GM12878 (cell line): ENCODE data around the gene NOB1. TPM values are rescaled to one million over a fixed set of nuclear protein-coding genes. Genes with fewer than 3 reads are reported as not detected.

Source experiments
- ATAC-seq: fragments of 200-7000 bp; cut with Tn5 transposase; 3 replicates; pipeline ENCODE4 v1.9.1; 2020; ENCODE audit warnings: mild to moderate bottlenecking, moderate library complexity
- BruUV-seq: library from RNA; stranded (reverse); fragments of 400-500 nt; replicated peaks from 2 replicates; lab custom pipeline; 2021; lab: Mats Ljungman, UMichigan
- CTCF ChIA-PET: fragments of 300-600 bp; sonication (Branson Sonifier 250); formaldehyde crosslinking; extraction: SDS; loops from one replicate; lab custom pipeline; 2021; ENCODE audit warnings: inconsistent platforms; lab: Yijun Ruan, JAX
- POLR2A ChIA-PET: fragments of 350-600 bp; formaldehyde crosslinking; extraction: SDS; loops from one replicate; lab custom pipeline; 2021; ENCODE audit warnings: inconsistent platforms; lab: Charles Lee
- RAD21 ChIA-PET: fragments of 300-600 bp; sonication (Branson Sonifier 250); formaldehyde crosslinking; loops from one replicate; lab custom pipeline; 2023; ENCODE audit warnings: antibody characterized with exemption; ENCODE audit not compliant: unreplicated experiment; lab: Charles Lee
- SMC1A ChIA-PET: fragments of 300-600 bp; sonication (Branson Sonifier 250); formaldehyde crosslinking; loops from one replicate; lab custom pipeline; 2023; ENCODE audit not compliant: unreplicated experiment, uncharacterized antibody; lab: Charles Lee
- DNase-seq: peaks from one replicate; pipeline ENCODE4 v3.0.0-alpha.2; 2011; ENCODE audit warnings: low read depth, low spot score
- FAIRE-seq: peaks from 3 replicates; lab custom pipeline; 2011; peaks lifted over from hg19 to GRCh38; lab: Jason Lieb, UNC
- H2AFZ ChIP-seq: 2 replicates; pipeline ENCODE4 v1.6.0; 2011; ENCODE audit warnings: low read depth, low read length, control low read depth; ENCODE audit not compliant: control insufficient read depth
- H3K27ac ChIP-seq: 2 replicates; pipeline ENCODE4 v1.5.1; 2011; ENCODE audit warnings: control low read depth; ENCODE audit not compliant: control insufficient read depth, insufficient read depth
- H3K27me3 ChIP-seq, 2 experiments: replicated peaks in 1 of 2; 2 replicates each; pipeline versions ENCODE4 v1.6.0 to v1.6.1; 2011; ENCODE audit warnings: low read length in 1 of 2; ENCODE audit not compliant: control insufficient read depth in 2 of 2, insufficient read depth in 2 of 2
- H3K36me3 ChIP-seq, 2 experiments: 2 replicates each; pipeline ENCODE4 v1.5.1; 2011; ENCODE audit warnings: low read length in 1 of 2; ENCODE audit not compliant: control insufficient read depth in 2 of 2, insufficient read depth in 2 of 2
- H3K4me1 ChIP-seq: 2 replicates; pipeline ENCODE4 v1.6.1; 2011; ENCODE audit warnings: mild to moderate bottlenecking, low read length, moderate library complexity, mixed read lengths; ENCODE audit not compliant: control insufficient read depth, insufficient read depth
- H3K4me2 ChIP-seq: 2 replicates; pipeline ENCODE4 v1.6.0; 2011; ENCODE audit warnings: control low read depth; ENCODE audit not compliant: control insufficient read depth, insufficient read depth
- H3K4me3 ChIP-seq: fragments of 200-600 bp; sonication (generic); 2 replicates; pipeline ENCODE4 v1.5.1; 2016
- H3K79me2 ChIP-seq: 2 replicates; pipeline ENCODE4 v1.6.0; 2011; ENCODE audit warnings: low read length; ENCODE audit not compliant: control insufficient read depth, insufficient read depth
- H3K9ac ChIP-seq: 2 replicates; pipeline ENCODE4 v1.8.0; 2011; ENCODE audit warnings: low read length, control low read depth, mixed read lengths; ENCODE audit not compliant: control insufficient read depth, insufficient read depth
- H3K9me3 ChIP-seq: replicated peaks from 3 replicates; pipeline ENCODE4 v1.5.1; 2011; ENCODE audit warnings: mild to moderate bottlenecking, low read length; ENCODE audit not compliant: control insufficient read depth, insufficient read depth
- H4K20me1 ChIP-seq: 2 replicates; pipeline ENCODE4 v1.6.0; 2011; ENCODE audit not compliant: control insufficient read depth, insufficient read depth
- GABPA ChIP-seq: IDR thresholded peaks from 2 replicates; pipeline ENCODE4 v1.6.1; 2014; ENCODE audit warnings: antibody characterized with exemption, low read depth, mild to moderate bottlenecking, inconsistent platforms
- NKRF ChIP-seq: fragments of 450-650 bp; conservative IDR thresholded peaks from 2 replicates; pipeline ENCODE4 v1.6.1; 2017; ENCODE audit warnings: mild to moderate bottlenecking, moderate library complexity
- SIN3A ChIP-seq: IDR thresholded peaks from 2 replicates; pipeline ENCODE4 v1.6.1; 2012; ENCODE audit warnings: low read depth, low read length, improper control_type of control experiment
- SMAD1 ChIP-seq: fragments of 450-650 bp; IDR thresholded peaks from 2 replicates; pipeline ENCODE4 v1.6.1; 2018; ENCODE audit warnings: mild to moderate bottlenecking, low read depth; ENCODE audit not compliant: partially characterized antibody
- TAF1 ChIP-seq: IDR thresholded peaks from 2 replicates; pipeline ENCODE4 v1.6.1; 2011; ENCODE audit warnings: mild to moderate bottlenecking, low read depth, low read length, borderline replicate concordance
- TCF12 ChIP-seq: IDR thresholded peaks from 2 replicates; pipeline ENCODE4 v1.6.1; 2011; ENCODE audit warnings: low read depth, mild to moderate bottlenecking, low read length
- USF1 ChIP-seq: IDR thresholded peaks from 2 replicates; pipeline ENCODE4 v1.6.1; 2011; ENCODE audit warnings: borderline replicate concordance, low read depth, mild to moderate bottlenecking, moderate library complexity, mixed read lengths, low read length; ENCODE audit not compliant: insufficient read depth; ENCODE audit errors: extremely low read length
- WGBS: methylation state at CpG from one replicate; pipeline ENCODE4 v1.1.6; 2016; ENCODE audit warnings: low lambda C conversion rate; ENCODE audit not compliant: insufficient replicate concordance, insufficient coverage; ENCODE audit errors: missing lambda C conversion rate; 5-methylcytosine and 5-hydroxymethylcytosine counted together
- in situ Hi-C: fragments of 300-500 bp; cut with MboI; formaldehyde crosslinking; loops from 9 replicates; pipeline ENCODE4 v1.14.3; 2018; ENCODE audit warnings: mixed read lengths
- intact Hi-C: fragments of 100-400 bp; cut with micrococcal nuclease; formaldehyde crosslinking; loops from one replicate; pipeline ENCODE4 v1.14.2; 2022; ENCODE audit not compliant: unreplicated experiment
- polyA plus RNA-seq, 11 experiments: library from polyadenylated mRNA; depleted of rRNA in 4 of 11; unstranded in 6 of 11; stranded (reverse) in 5 of 11; fragments of >200 nt; fragmentation: Nextera tagmentation in 4 of 11; fragmentation: Illumina TruSeq in 1 of 11; extraction: Ambion mirVana in 4 of 11; extraction: Trizol in 1 of 11; gene quantifications; 1 replicate in 1 of 11; 2 replicates in 10 of 11; pipeline versions ENCODE4 v1.2.1 to v1.2.3, GENCODE V29; 2011 to 2016; ENCODE audit warnings: inconsistent platforms in 2 of 11, missing spikeins in 2 of 11, low read depth in 1 of 11
- total RNA-seq, 4 experiments: library from RNA; depleted of rRNA in 3 of 4; stranded (reverse); fragments of >200 nt in 3 of 4; fragmentation: Illumina TruSeq in 1 of 4; extraction: Trizol in 1 of 4; gene quantifications; 2 replicates each; pipeline versions ENCODE4 v1.2.1 to v1.2.3, GENCODE V29; 2013 to 2021
- TF ChIP-seq, protein P1 (sequence below): fragments of 450-650 bp; formaldehyde crosslinking; IDR thresholded peaks from 2 replicates; pipeline ENCODE4 v1.5.0; 2022; ENCODE audit warnings: mild to moderate bottlenecking, missing genetic modification characterization
- TF ChIP-seq, protein P2 (sequence below): fragments of 450-650 bp; IDR thresholded peaks from 2 replicates; pipeline ENCODE4 v1.6.1; 2017; ENCODE audit warnings: mild to moderate bottlenecking

Gene NOB1
- total and polyA plus RNA-seq, 10 of the 15 experiments (the other 5 are each of a cell fraction or from before 2014, with no cell fraction given): 31.1 to 117 (median 78.0) TPM

DNA sequence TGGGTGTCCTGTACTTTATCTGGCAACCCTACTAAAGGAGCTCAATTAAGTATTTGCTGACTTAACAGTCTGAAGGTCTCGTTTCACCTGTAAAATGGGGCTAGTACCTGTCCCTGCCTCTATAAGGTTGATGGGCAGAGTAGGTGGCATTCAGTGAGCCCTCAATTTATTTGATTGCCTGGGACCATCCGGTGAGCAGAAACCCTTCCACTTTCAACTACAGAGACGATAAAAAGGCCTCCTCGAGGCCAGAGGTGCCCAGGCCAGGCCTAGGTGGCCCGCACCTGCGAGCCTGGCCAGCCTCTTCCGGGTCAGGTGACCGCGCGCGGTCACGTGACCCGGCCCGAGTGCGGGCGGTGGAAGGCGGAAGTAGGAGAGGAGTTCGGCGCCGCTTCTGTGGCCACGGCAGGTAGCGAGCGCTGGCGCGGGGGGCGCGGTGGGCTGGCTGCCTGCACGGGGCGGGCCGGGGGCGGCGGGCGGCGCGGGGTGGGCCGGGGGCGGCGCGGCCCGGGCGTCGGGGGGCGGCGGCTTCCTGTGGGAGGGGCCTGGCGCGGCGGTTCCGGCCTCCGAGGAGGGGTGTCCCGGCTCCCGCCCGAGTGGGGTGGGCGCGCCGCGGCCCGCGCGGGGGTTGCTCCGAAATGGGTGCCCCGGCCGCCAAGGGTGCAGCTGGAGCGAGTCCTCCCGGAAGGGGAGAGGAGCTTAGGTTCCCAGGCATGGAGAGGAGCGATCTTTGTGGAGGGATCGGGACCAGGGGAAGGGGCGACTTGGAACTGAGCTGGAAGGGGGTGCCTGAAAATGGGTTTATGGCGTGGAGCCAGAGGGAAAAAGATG is 7.5 kb upstream of the NOB1 start, which contains the start of gene WWP2:
Gene WWP2 (plus strand): TSS at position 350 of the 831 bp plus-strand sequence. CDS start 24,679 bp downstream, outside the sequence.
- Histone ChIP-seq H3K9me3 (no peaks in the 10 kb centered on the region), H3K4me1 (peaks cover 2% of the 10 kb centered on the region; the same call in 1 of the 2 replicates), H2AFZ (peak within 1 kb of the TSS; percentile 90), H3K27ac (peak within 1 kb of the TSS; percentile 83), H3K27me3 (no peaks in the 10 kb centered on the region), H3K4me3 (peak within 1 kb of the TSS; percentile 89), H3K9ac (peak within 1 kb of the TSS; percentile 91), H3K79me2 (peaks cover 20% of the 10 kb centered on the region), H4K20me1 (no peaks in the 10 kb centered on the region), H3K36me3 (no peaks in the 10 kb centered on the region), H3K4me2 (peak within 1 kb of the TSS; percentile 87)
- FAIRE-seq (no peak), DNase-seq (peak; percentile 34), ATAC-seq (peak; percentile 85)
- intact Hi-C loops: no loop called here
- 0% methylated on average over 36 of the region's 68 CpGs for WGBS
- BruUV-seq: no TSS peak
- in situ Hi-C loops: no loop called here
- ChIA-PET RAD21 (interaction anchor here (0.9 to 3.0 kb wide), 6 partner anchors 8 to 366 kb away, joined by 3 to 16 read pairs (median 6); partner anchors contain the start of gene NOB1), SMC1A (interaction anchor here (0.7 to 2.8 kb wide), 9 partner anchors 8 to 378 kb away, joined by 3 to 16 read pairs (median 3); partner anchors contain the start of genes NOB1 and NQO1), CTCF (interaction anchor here (0.7 to 2.1 kb wide), 7 partner anchors 8 to 490 kb away, joined by 3 to 13 read pairs (median 4); partner anchors contain the start of genes EXOSC6 and NOB1), POLR2A (interaction anchor here (0.5 to 2.4 kb wide), 8 partner anchors 8 to 378 kb away, joined by 3 to 12 read pairs (median 4); partner anchors contain the start of genes NOB1 and NQO1)
- peak; percentile 25 for TF ChIP-seq SMAD1
- TF ChIP-seq TAF1: peak; percentile 81; the same call in 1 of the 2 replicates
- peak; percentile 98 for TF ChIP-seq USF1
- TF ChIP-seq TCF12: peak; percentile 75
- TF ChIP-seq GABPA: peak; percentile 62
- TF ChIP-seq, protein P1, sequence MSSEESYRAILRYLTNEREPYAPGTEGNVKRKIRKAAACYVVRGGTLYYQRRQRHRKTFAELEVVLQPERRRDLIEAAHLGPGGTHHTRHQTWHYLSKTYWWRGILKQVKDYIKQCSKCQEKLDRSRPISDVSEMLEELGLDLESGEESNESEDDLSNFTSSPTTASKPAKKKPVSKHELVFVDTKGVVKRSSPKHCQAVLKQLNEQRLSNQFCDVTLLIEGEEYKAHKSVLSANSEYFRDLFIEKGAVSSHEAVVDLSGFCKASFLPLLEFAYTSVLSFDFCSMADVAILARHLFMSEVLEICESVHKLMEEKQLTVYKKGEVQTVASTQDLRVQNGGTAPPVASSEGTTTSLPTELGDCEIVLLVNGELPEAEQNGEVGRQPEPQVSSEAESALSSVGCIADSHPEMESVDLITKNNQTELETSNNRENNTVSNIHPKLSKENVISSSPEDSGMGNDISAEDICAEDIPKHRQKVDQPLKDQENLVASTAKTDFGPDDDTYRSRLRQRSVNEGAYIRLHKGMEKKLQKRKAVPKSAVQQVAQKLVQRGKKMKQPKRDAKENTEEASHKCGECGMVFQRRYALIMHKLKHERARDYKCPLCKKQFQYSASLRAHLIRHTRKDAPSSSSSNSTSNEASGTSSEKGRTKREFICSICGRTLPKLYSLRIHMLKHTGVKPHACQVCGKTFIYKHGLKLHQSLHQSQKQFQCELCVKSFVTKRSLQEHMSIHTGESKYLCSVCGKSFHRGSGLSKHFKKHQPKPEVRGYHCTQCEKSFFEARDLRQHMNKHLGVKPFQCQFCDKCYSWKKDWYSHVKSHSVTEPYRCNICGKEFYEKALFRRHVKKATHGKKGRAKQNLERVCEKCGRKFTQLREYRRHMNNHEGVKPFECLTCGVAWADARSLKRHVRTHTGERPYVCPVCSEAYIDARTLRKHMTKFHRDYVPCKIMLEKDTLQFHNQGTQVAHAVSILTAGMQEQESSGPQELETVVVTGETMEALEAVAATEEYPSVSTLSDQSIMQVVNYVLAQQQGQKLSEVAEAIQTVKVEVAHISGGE (CRISPR knock-in tag): peak; percentile 65
- peak; percentile 84 for TF ChIP-seq SIN3A
- peak; percentile 83 for TF ChIP-seq NKRF
- TF ChIP-seq, protein P2, sequence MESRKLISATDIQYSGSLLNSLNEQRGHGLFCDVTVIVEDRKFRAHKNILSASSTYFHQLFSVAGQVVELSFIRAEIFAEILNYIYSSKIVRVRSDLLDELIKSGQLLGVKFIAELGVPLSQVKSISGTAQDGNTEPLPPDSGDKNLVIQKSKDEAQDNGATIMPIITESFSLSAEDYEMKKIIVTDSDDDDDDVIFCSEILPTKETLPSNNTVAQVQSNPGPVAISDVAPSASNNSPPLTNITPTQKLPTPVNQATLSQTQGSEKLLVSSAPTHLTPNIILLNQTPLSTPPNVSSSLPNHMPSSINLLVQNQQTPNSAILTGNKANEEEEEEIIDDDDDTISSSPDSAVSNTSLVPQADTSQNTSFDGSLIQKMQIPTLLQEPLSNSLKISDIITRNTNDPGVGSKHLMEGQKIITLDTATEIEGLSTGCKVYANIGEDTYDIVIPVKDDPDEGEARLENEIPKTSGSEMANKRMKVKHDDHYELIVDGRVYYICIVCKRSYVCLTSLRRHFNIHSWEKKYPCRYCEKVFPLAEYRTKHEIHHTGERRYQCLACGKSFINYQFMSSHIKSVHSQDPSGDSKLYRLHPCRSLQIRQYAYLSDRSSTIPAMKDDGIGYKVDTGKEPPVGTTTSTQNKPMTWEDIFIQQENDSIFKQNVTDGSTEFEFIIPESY: no peak
